Measurements from ENCODE around the gene APOBR. TPM values are rescaled to one million over a fixed set of nuclear protein-coding genes. Genes with fewer than 3 reads are reported as not detected.

APOBR gene
- total and polyA plus RNA-seq, 2 donors (not counting 1 experiment from before 2014, with no cell fraction given): 0.81 to 2.6 TPM

GRCh38 chr16:28491970-28492474, 2.4 kb upstream of the APOBR start, which contains the start of gene CLN3:
CLN3 (minus strand) TSS chr16:28492074; CDS start chr16:28491759, 315 bp downstream.
- no peaks in the 10 kb centered on the region for H3K9me3 ChIP-seq (ENCODE audit: control extremely low read depth in 1 of 3, control insufficient read depth in 2 of 3, insufficient read depth in 1 of 3, low read length in 2 of 3)
- peak within 1 kb of the TSS; percentile 99 for H3K9ac ChIP-seq (ENCODE audit: low read length)
- intact Hi-C loops (cut with micrococcal nuclease): loop anchor here (5.0 kb wide), 1 partner anchor 480 kb away; the partner anchor contains the start of gene SPNS1
- H3K27ac ChIP-seq (ENCODE audit: low read length in 2 of 2): peak within 1 kb of the TSS; percentile 89 to 99
- DNase-seq (peak; percentile 97), ATAC-seq (ENCODE audit: low read depth) (peak; percentile 72)
- Mint-ChIP-seq H3K4me3 (peak within 1 kb of the TSS; percentile 98), H3K27ac (peak within 1 kb of the TSS; percentile 100), H3K4me1 (peaks cover 42% of the 10 kb centered on the region), H3K9me3 (ENCODE audit: insufficient read depth) (no peaks in the 10 kb centered on the region), H3K27me3 (no peaks in the 10 kb centered on the region)
- CTCF ChIA-PET: interaction anchor here (1.2 kb wide), 1 partner anchor 62 kb away, joined by 6 read pairs; the partner anchor contains the start of gene SGF29
- WGBS (ENCODE audit: insufficient coverage): under 1% methylated on average over 19 of the region's 21 CpGs
- peak within 1 kb of the TSS; percentile 100 for H3K4me2 ChIP-seq (replicated peaks; ENCODE audit: low read depth, low read length, poor library complexity, severe bottlenecking)
- POLR2A ChIA-PET: interaction anchor here (0.6 to 0.7 kb wide), 5 partner anchors 33 to 1246 kb away, joined by 3 to 6 read pairs (median 3); partner anchors contain the start of gene SGF29
- H3K4me3 ChIP-seq (ENCODE audit: control extremely low read depth in 1 of 5, extremely low read depth in 1 of 5, insufficient read depth in 1 of 5, low read depth in 2 of 5, low read length in 4 of 5): peak within 1 kb of the TSS; percentile 87 to 100 (median 94)
- H3K79me2 ChIP-seq (ENCODE audit: control insufficient read depth, insufficient read depth, low read length): peaks cover 11% of the 10 kb centered on the region
- H3K4me1 ChIP-seq (ENCODE audit: control insufficient read depth in 2 of 2, insufficient read depth in 2 of 2, low read length in 2 of 2): peaks cover 24 to 45% of the 10 kb centered on the region in 2 donors
- H3K27me3 ChIP-seq (replicated peaks in 1 of 4; ENCODE audit: control extremely low read depth in 1 of 4, control insufficient read depth in 3 of 4, insufficient read depth in 4 of 4, low read length in 3 of 4): no peaks in the 10 kb centered on the region
- no peak for TF ChIP-seq EZH2 (IDR thresholded peaks at IDR 0.05; ENCODE audit: borderline replicate concordance, insufficient read depth, low read depth, low read length, poor library complexity, severe bottlenecking)
- no peak for TF ChIP-seq CTCF (IDR thresholded peaks at IDR 0.05)
- peaks cover 1 to 13% of the 10 kb centered on the region in 2 experiments for H3K36me3 ChIP-seq (replicated peaks in 1 of 2; ENCODE audit: control extremely low read depth in 1 of 2, control insufficient read depth in 1 of 2, extremely low read depth in 1 of 2, insufficient read depth in 2 of 2, low read length in 1 of 2)
- peak within 1 kb of the TSS; percentile 100 for H2AFZ ChIP-seq (ENCODE audit: insufficient read depth, low read depth, low read length, poor library complexity, severe bottlenecking)
- no peaks in the 10 kb centered on the region for H4K20me1 ChIP-seq (ENCODE audit: control insufficient read depth, insufficient read depth, low read length, poor library complexity, severe bottlenecking)

DNA sequence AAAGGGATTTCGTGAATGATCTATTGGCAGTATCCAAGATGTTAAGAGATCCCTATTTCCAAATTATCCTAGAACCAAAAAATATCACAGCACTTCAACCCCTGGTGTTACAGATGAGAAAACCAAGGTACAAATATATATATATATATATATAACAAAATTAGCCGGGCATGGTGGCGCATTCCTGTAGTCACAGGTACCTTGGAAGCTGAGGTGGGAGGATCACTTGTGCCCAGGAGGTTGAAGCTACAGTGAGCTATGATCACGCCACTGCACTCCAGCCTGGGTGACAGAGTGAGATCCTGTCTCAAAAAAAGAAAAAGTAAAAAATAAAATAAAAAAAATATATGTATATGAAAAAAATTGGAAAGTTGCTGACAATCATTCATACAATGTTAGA, 1.9 kb upstream of the APOBR start:
- peak overlapping the region; percentile 99 for H3K9ac ChIP-seq (ENCODE audit: low read length)
- no peak for ATAC-seq (ENCODE audit: low read depth)
- CTCF ChIA-PET: interaction anchor here (1.2 kb wide), 1 partner anchor 62 kb away, joined by 6 read pairs; the partner anchor contains the start of gene SGF29
- peaks cover 24 to 45% of the 10 kb centered on the region in 2 donors for H3K4me1 ChIP-seq (ENCODE audit: control insufficient read depth in 2 of 2, insufficient read depth in 2 of 2, low read length in 2 of 2)
- Mint-ChIP-seq H3K27me3 (no peaks in the 10 kb centered on the region), H3K4me1 (peaks cover 44% of the 10 kb centered on the region), H3K27ac (peak overlapping the region; percentile 100), H3K4me3 (peak overlapping the region; percentile 98), H3K9me3 (ENCODE audit: insufficient read depth) (no peaks in the 10 kb centered on the region)
- H3K9me3 ChIP-seq (ENCODE audit: control extremely low read depth in 1 of 3, control insufficient read depth in 2 of 3, insufficient read depth in 1 of 3, low read length in 2 of 3): no peaks in the 10 kb centered on the region
- peak overlapping the region; percentile 100 for H2AFZ ChIP-seq (ENCODE audit: insufficient read depth, low read depth, low read length, poor library complexity, severe bottlenecking)
- no peak for DNase-seq
- WGBS (ENCODE audit: insufficient coverage): no CpG with 5 or more reads among the region's 4 CpGs
- TF ChIP-seq EZH2 (IDR thresholded peaks at IDR 0.05; ENCODE audit: borderline replicate concordance, insufficient read depth, low read depth, low read length, poor library complexity, severe bottlenecking): no peak
- TF ChIP-seq CTCF (IDR thresholded peaks at IDR 0.05): no peak
- peaks cover 1 to 9% of the 10 kb centered on the region in 2 experiments for H3K36me3 ChIP-seq (replicated peaks in 1 of 2; ENCODE audit: control extremely low read depth in 1 of 2, control insufficient read depth in 1 of 2, extremely low read depth in 1 of 2, insufficient read depth in 2 of 2, low read length in 1 of 2)
- H3K79me2 ChIP-seq (ENCODE audit: control insufficient read depth, insufficient read depth, low read length): peaks cover 11% of the 10 kb centered on the region
- H3K4me3 ChIP-seq (ENCODE audit: control extremely low read depth in 1 of 5, extremely low read depth in 1 of 5, insufficient read depth in 1 of 5, low read depth in 2 of 5, low read length in 4 of 5): peak overlapping the region; percentile 87 to 100 (median 94)
- POLR2A ChIA-PET: interaction anchor here (0.7 kb wide), 4 partner anchors 32 to 459 kb away, joined by 3 to 6 read pairs (median 3); no protein-coding TSS in a partner anchor
- intact Hi-C loops (cut with micrococcal nuclease): loop anchor here (5.0 kb wide), 1 partner anchor 480 kb away; the partner anchor contains the start of gene SPNS1
- H3K4me2 ChIP-seq (replicated peaks; ENCODE audit: low read depth, low read length, poor library complexity, severe bottlenecking): peak overlapping the region; percentile 100
- H3K27me3 ChIP-seq (replicated peaks in 1 of 4; ENCODE audit: control extremely low read depth in 1 of 4, control insufficient read depth in 3 of 4, insufficient read depth in 4 of 4, low read length in 3 of 4): no peaks in the 10 kb centered on the region
- H4K20me1 ChIP-seq (ENCODE audit: control insufficient read depth, insufficient read depth, low read length, poor library complexity, severe bottlenecking): no peaks in the 10 kb centered on the region
- peak overlapping the region; percentile 89 to 99 for H3K27ac ChIP-seq (ENCODE audit: low read length in 2 of 2)

Measured in B cell (primary cell).